ENCODE results near the gene EMD. TPM values are rescaled to one million over a fixed set of nuclear protein-coding genes. Genes with fewer than 3 reads are reported as not detected.

The EMD gene
- total and polyA plus RNA-seq, 2 donors from 2014 or later: 79.6 to 102 TPM

- Histone ChIP-seq H3K36me3 (ENCODE audit: control insufficient read depth in 2 of 3, insufficient read depth in 3 of 3, low read length in 3 of 3) (peaks cover 0 to 5% (median 2%) of the 10 kb centered on the region in 3 donors), H3K9me3 (ENCODE audit: control insufficient read depth in 2 of 3, insufficient read depth in 1 of 3, low read length in 3 of 3) (no peaks in the 10 kb centered on the region), H3K27me3 (ENCODE audit: control insufficient read depth, insufficient read depth, low read length) (no peaks in the 10 kb centered on the region), H3K4me1 (ENCODE audit: control insufficient read depth in 2 of 3, insufficient read depth in 2 of 3, low read depth in 1 of 3, low read length in 3 of 3) (peaks cover 0 to 5% (median 0%) of the 10 kb centered on the region in 3 donors), H3K9ac (ENCODE audit: low read length in 3 of 3) (peak within 1 kb of the TSS; percentile 40 to 63 (median 41)), H3K27ac (ENCODE audit: low read depth in 2 of 2, low read length in 2 of 2) (peak within 1 kb of the TSS; percentile 71 to 89), H3K4me3 (ENCODE audit: low read length in 3 of 3) (peak within 1 kb of the TSS; percentile 58 to 75 (median 63))
- TF ChIP-seq CTCF (IDR thresholded peaks at IDR 0.05; ENCODE audit: borderline replicate concordance, extremely low read depth, insufficient read depth): no peak
- intact Hi-C loops (cut with DNase I): no loop called here
- FAIRE-seq (peak; percentile 19), DNase-seq (peak; percentile 93 to 97 (median 95))
These were observed 49.4 kb downstream of the EMD start, which contains the start of gene ATP6AP1 for GRCh38 chrX:154428176-154429171. Gene ATP6AP1 (plus strand): TSS chrX:154428677. CDS start chrX:154428693, 16 bp downstream.

- peak overlapping the region; percentile 58 to 75 (median 63) for H3K4me3 ChIP-seq (ENCODE audit: low read length in 3 of 3)
- no peaks in the 10 kb centered on the region for H3K9me3 ChIP-seq (ENCODE audit: control insufficient read depth in 2 of 3, insufficient read depth in 1 of 3, low read length in 3 of 3)
- DNase-seq: no peak
- no peak for TF ChIP-seq CTCF (IDR thresholded peaks at IDR 0.05; ENCODE audit: borderline replicate concordance, extremely low read depth, insufficient read depth)
- no peaks in the 10 kb centered on the region for H3K27me3 ChIP-seq (ENCODE audit: control insufficient read depth, insufficient read depth, low read length)
- FAIRE-seq: no peak
- H3K9ac ChIP-seq (ENCODE audit: low read length in 3 of 3): peak overlapping the region in 1 of 3 donors; percentile 63
- H3K27ac ChIP-seq (ENCODE audit: low read depth in 2 of 2, low read length in 2 of 2): peak overlapping the region in 1 of 2 donors; percentile 9
- H3K36me3 ChIP-seq (ENCODE audit: control insufficient read depth in 2 of 3, insufficient read depth in 3 of 3, low read length in 3 of 3): peaks cover 0 to 10% (median 2%) of the 10 kb centered on the region in 3 donors
- peaks cover 0 to 5% (median 0%) of the 10 kb centered on the region in 3 donors for H3K4me1 ChIP-seq (ENCODE audit: control insufficient read depth in 2 of 3, insufficient read depth in 2 of 3, low read depth in 1 of 3, low read length in 3 of 3)
- intact Hi-C loops (cut with DNase I): no loop called here
These were observed 50.6 kb downstream of the EMD start for GRCh38 chrX:154429711-154430110.

- peak overlapping the region in 1 of 2 donors; percentile 60 for H3K27ac ChIP-seq (ENCODE audit: low read depth in 2 of 2, low read length in 2 of 2)
- peak overlapping the region in 1 of 3 donors; percentile 26 for H3K9ac ChIP-seq (ENCODE audit: low read length in 3 of 3)
- no peaks in the 10 kb centered on the region for H3K9me3 ChIP-seq (ENCODE audit: control insufficient read depth in 2 of 3, insufficient read depth in 1 of 3, low read length in 3 of 3)
- no peak for TF ChIP-seq CTCF (IDR thresholded peaks at IDR 0.05; ENCODE audit: borderline replicate concordance, extremely low read depth, insufficient read depth)
- H3K36me3 ChIP-seq (ENCODE audit: control insufficient read depth in 2 of 3, insufficient read depth in 3 of 3, low read length in 3 of 3): peaks cover 0 to 10% (median 4%) of the 10 kb centered on the region in 3 donors
- no peak for DNase-seq
- no peak for FAIRE-seq
- H3K4me1 ChIP-seq (ENCODE audit: control insufficient read depth in 2 of 3, insufficient read depth in 2 of 3, low read depth in 1 of 3, low read length in 3 of 3): peaks cover 0 to 5% (median 0%) of the 10 kb centered on the region in 3 donors
- no peaks in the 10 kb centered on the region for H3K27me3 ChIP-seq (ENCODE audit: control insufficient read depth, insufficient read depth, low read length)
- peak overlapping the region in 2 of 3 donors; percentile 7 to 17 for H3K4me3 ChIP-seq (ENCODE audit: low read length in 3 of 3)
- intact Hi-C loops (cut with DNase I): no loop called here
These were observed 51.4 kb downstream of the EMD start for GRCh38 chrX:154430479-154430878.
